Ovary (tissue), 9 donors: ENCODE data around the gene EIF3K. TPM values are rescaled to one million over a fixed set of nuclear protein-coding genes. Genes with fewer than 3 reads are reported as not detected.
A peak's percentile ranks its signal among the peaks of the same experiment; 100 is the strongest.

Experiments
- DNase-seq, 5 donors: peaks; one replicate each; pipeline ENCODE4 v3.0.0-alpha.2; 2019 to 2020
- H3K27ac ChIP-seq, 2 donors: fragments of 200-600 bp; one replicate each; pipeline versions ENCODE4 v1.5.1 to v1.8.0; 2019 to 2022
- H3K27me3 ChIP-seq: fragments of 200-600 bp; one replicate; pipeline ENCODE4 v1.8.0; 2022
- H3K36me3 ChIP-seq: fragments of 200-600 bp; sonication (generic); one replicate; pipeline ENCODE4 v1.5.1; 2019
- H3K4me1 ChIP-seq: one replicate; pipeline ENCODE4 v1.8.1; 2013; ENCODE audit warnings: mild to moderate bottlenecking, moderate library complexity; ENCODE audit not compliant: insufficient read depth
- H3K4me3 ChIP-seq: fragments of 200-600 bp; sonication (generic); one replicate; pipeline ENCODE4 v1.5.1; 2017
- H3K9me3 ChIP-seq, 2 donors: fragments of 200-600 bp in 1 of 2; sonication (generic) in 1 of 2; one replicate each; pipeline versions ENCODE4 v1.5.1 to v1.8.1; 2013 to 2019; ENCODE audit warnings: mild to moderate bottlenecking in 1 of 2, moderate library complexity in 1 of 2
- CTCF ChIP-seq, 3 donors: fragments of 450-650 bp in 2 of 3; fragments of 200-600 bp in 1 of 3; IDR thresholded peaks; one replicate each; pipeline versions ENCODE4 v1.5.1 to v1.8.0; 2016 to 2022; ENCODE audit warnings: antibody characterized with exemption in 3 of 3, mild to moderate bottlenecking in 1 of 3
- EP300 ChIP-seq: sonication (generic); formaldehyde crosslinking; IDR thresholded peaks from one replicate; pipeline ENCODE4 v1.6.1; 2017; ENCODE audit warnings: antibody characterized with exemption
- POLR2A ChIP-seq: fragments of 450-650 bp; IDR thresholded peaks from one replicate; pipeline ENCODE4 v1.6.1; 2017; ENCODE audit warnings: antibody characterized with exemption, mild to moderate bottlenecking, moderate library complexity
- WGBS, 3 donors: extraction: QIAGEN DNeasy Blood & Tissue Kit in 1 of 3; methylation state at CpG; one replicate each; pipeline versions ENCODE4 v1.1.5 to v1.1.7; 2013 to 2017; 5-methylcytosine and 5-hydroxymethylcytosine counted together
- intact Hi-C, 4 donors: fragments of 100-400 bp; cut with DNase I; formaldehyde crosslinking; loops; one replicate each; pipeline versions ENCODE4 v1.11.0 to v1.15.1; 2022 to 2023
- polyA plus RNA-seq, 2 donors: library from polyadenylated mRNA; stranded (reverse); fragments of 200-250 nt in 1 of 2; fragments of 350-450 nt in 1 of 2; fragmentation: Illumina TruSeq in 1 of 2; extraction: RNeasy Lipid Tissue Mini Kit (QIAGEN cat#74804) in 1 of 2; gene quantifications; one replicate each; pipeline ENCODE4 v1.2.3, GENCODE V29; 2013 to 2014
- total RNA-seq, 7 donors: library from RNA; depleted of rRNA in 2 of 7; stranded (reverse); fragments of >200 nt in 2 of 7; fragmentation: NEBNext Ultra II Directional in 3 of 7; extraction: Animal tissue kit (Norgen Biotek cat#: 25700) in 3 of 7; gene quantifications; one replicate each; pipeline versions ENCODE4 v1.1.0 to v1.2.4, GENCODE V29; 2016 to 2023
- donor health status: DM: no; HTN: no; CAD: no; lungs with moderate emphysema.
- donor health status: DM: no; HTN: no; CAD: no.
- donor health status: Bipolar disorder and iron deficiency.
- donor health status: DM: yes; HTN: yes; CAD: no.
- donor health status: DM: no; HTN: no; CAD: no.
- donor health status: DM: yes; HTN: yes; CAD: no.

EIF3K gene
- total and polyA plus RNA-seq, 9 donors, result 215 to 527 (median 267) TPM

- no peak for TF ChIP-seq CTCF (IDR thresholded peaks at IDR 0.05)
- no peak for TF ChIP-seq EP300
- no peak for TF ChIP-seq POLR2A
- no peaks in the 10 kb centered on the region for H3K4me1 ChIP-seq
- no peak overlapping the region for H3K27ac ChIP-seq
- intact Hi-C loops, result loop anchor here in 2 of 4 donors (10.0 kb wide), 2 partner anchors 194 to 204 kb away; partner anchors contain the start of genes ECH1 (in 1 of the 2) and HNRNPL (in 1 of the 2)
- H3K27me3 ChIP-seq, result no peaks in the 10 kb centered on the region
- H3K36me3 ChIP-seq, result no peaks in the 10 kb centered on the region
- no peak overlapping the region for H3K4me3 ChIP-seq
- no peaks in the 10 kb centered on the region for H3K9me3 ChIP-seq
- WGBS, 3 donors, result 73 to 89% (median 77%) methylated on average over 4 of the region's 4 CpGs
- no peak for DNase-seq
Measured at GRCh38 chr19:38640368-38640767, 21.4 kb downstream of the EIF3K start.

- no peak overlapping the region for H3K4me3 ChIP-seq
- TF ChIP-seq POLR2A, result no peak
- TF ChIP-seq EP300, result no peak
- TF ChIP-seq CTCF (IDR thresholded peaks at IDR 0.05), result no peak
Measured at GRCh38 chr19:38642176-38642575, 23.2 kb downstream of the EIF3K start.

GRCh38 chr19:38644719-38645118 lies 25.7 kb downstream of the EIF3K start:
- no peak for DNase-seq
- Histone ChIP-seq H3K27me3 (no peaks in the 10 kb centered on the region), H3K9me3 (no peaks in the 10 kb centered on the region), H3K36me3 (no peaks in the 10 kb centered on the region), H3K4me3 (no peak overlapping the region), H3K4me1 (peaks cover 3% of the 10 kb centered on the region), H3K27ac (no peak overlapping the region)
- WGBS, 3 donors, result 86 to 94% (median 93%) methylated on average over 8 of the region's 8 CpGs
- intact Hi-C loops, result loop anchor here (5.0 to 10.0 kb wide), 4 partner anchors 83 to 208 kb away; partner anchors contain the start of genes ECH1 (in 1 of the 4) and HNRNPL (in 1 of the 4)
- TF ChIP-seq CTCF (IDR thresholded peaks at IDR 0.05), result no peak
- no peak for TF ChIP-seq POLR2A
- TF ChIP-seq EP300, result no peak

More at GRCh38 chr19:38642176-38642575, 23.2 kb downstream of the EIF3K start:
- no peaks in the 10 kb centered on the region for H3K27me3 ChIP-seq
- WGBS, 3 donors, result 79 to 83% (median 82%) methylated on average over 9 of the region's 9 CpGs
- DNase-seq, result no peak
- no peaks in the 10 kb centered on the region for H3K4me1 ChIP-seq
- no peaks in the 10 kb centered on the region for H3K9me3 ChIP-seq
- no peaks in the 10 kb centered on the region for H3K36me3 ChIP-seq
- intact Hi-C loops, result loop anchor here in 2 of 4 donors (10.0 kb wide), 2 partner anchors 193 to 203 kb away; partner anchors contain the start of genes ECH1 (in 1 of the 2) and HNRNPL (in 1 of the 2)
- no peak overlapping the region for H3K27ac ChIP-seq

GRCh38 chr19:38647368-38647965 lies 28.5 kb downstream of the EIF3K start, which contains the start of gene ACTN4:
Gene ACTN4 (plus strand): TSS chr19:38647649. CDS start chr19:38647746, 97 bp downstream.
- DNase-seq, result peak; percentile 99 to 100 (median 100)
- TF ChIP-seq POLR2A, result peak; percentile 95
- TF ChIP-seq CTCF (IDR thresholded peaks at IDR 0.05), result peak in 1 of 3 donors; percentile 26
- no peak for TF ChIP-seq EP300
- intact Hi-C loops, result loop anchor here (5.0 to 10.0 kb wide), 4 partner anchors 80 to 205 kb away; partner anchors contain the start of genes ECH1 (in 1 of the 4) and HNRNPL (in 1 of the 4)
- Histone ChIP-seq H3K9me3 (no peaks in the 10 kb centered on the region), H3K4me1 (peaks cover 26% of the 10 kb centered on the region), H3K36me3 (no peaks in the 10 kb centered on the region), H3K4me3 (peak within 1 kb of the TSS; percentile 77), H3K27me3 (no peaks in the 10 kb centered on the region), H3K27ac (peak within 1 kb of the TSS; percentile 27 to 47)
- WGBS, 3 donors, result 0% methylated on average over 57 to 77 of the region's 77 CpGs
